ENCODE data around the gene SYNDIG1.

The SYNDIG1 gene

DNA sequence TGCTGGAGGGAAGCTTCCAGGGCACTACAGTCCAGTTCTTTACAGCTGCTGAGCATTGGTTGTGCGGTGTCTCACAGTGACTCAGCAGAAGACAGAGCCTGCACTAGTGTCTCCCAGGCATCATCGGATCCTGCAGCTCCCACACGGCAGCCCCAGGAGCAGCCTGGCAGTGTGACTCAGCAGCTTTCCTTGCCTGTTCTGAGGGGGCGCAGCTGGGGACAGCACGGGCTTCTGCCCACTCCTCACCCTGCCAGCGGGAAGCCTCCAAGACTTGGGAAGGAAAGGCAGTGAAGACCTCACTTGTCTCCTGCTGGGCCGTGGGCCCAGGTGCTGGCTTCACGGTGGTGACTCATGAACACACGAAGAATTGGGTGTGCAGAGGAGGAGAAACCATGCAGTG, 165.4 kb downstream of the SYNDIG1 start:
- DNase-seq (ENCODE audit: low spot score) = peak; percentile 96

GRCh38 chr20:24636626-24637025, 167.2 kb downstream of the SYNDIG1 start:
- DNase-seq (ENCODE audit: low spot score) = no peak

- no peak for DNase-seq (ENCODE audit: low spot score)
These were observed 167.7 kb downstream of the SYNDIG1 start for GRCh38 chr20:24637087-24637486.

DNA sequence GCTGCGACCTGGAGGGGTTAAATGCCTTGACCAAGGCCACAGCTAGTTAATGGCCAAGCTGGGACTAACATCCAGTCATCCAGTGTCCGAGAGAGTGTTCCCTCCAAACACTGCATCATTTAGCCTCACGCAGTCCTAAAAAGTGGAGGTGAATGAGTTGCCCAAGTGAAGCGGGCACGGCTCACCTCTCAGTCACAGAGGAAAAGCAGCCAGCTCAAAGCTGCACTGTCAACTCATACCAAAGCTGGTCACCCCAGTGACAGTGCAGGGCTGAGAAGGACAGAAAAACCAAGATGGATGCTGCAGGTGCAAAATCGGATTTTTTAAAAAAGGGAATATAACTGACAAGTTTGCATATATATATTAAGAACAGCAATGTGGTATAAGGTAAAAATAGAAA, 168.5 kb downstream of the SYNDIG1 start:
- DNase-seq (ENCODE audit: low spot score) = no peak

DNA sequence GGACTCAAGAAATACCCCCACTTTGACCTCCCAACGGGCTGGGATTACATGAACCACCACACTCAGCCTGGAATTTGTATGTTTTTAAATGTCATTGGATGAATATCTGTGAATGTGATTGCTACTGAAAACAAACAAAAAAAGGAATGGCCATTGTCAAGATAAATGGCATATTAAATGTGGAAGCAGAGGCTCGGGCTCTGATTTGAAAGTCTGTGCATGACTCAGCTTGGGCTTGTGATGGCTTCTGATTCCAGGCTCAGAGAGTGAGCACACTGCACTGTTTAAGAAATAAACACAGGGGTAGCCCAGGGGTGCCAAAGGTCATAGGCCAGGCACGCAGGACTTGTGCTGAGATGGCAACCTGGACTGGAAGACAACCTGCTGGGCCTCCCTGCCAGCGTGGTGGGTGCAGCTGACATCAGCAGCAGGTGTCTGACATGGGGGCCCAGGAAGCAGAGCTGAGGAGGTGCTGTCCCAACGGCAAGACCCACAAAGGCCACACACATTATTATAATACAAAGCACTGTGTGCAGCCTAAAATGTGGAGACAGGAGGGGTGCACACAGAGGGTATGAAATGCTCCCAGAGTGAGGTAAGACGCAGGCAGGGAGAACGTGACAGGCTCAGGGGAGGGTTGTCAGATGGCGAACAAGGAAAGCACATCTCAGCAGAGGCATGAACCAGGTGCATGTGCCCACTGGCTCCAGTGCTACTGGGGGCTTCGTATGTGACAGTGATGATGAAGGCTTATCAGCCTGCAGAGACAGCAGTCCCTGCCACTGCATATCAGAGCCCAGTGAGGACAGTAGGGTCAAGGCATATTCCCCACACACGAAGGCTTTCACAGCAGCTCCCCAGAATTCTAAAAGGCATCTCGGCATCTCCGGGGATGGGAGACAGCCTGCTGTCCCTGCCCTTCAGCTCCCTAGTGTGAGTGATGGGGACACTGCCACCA, 169.4 kb downstream of the SYNDIG1 start:
- DNase-seq (ENCODE audit: low spot score) = no peak

- no peak for DNase-seq (ENCODE audit: low spot score)
These were observed 170.8 kb downstream of the SYNDIG1 start for GRCh38 chr20:24640276-24640675.

GRCh38 chr20:24640686-24641085, 171.3 kb downstream of the SYNDIG1 start:
- DNase-seq (ENCODE audit: low spot score) = no peak

GRCh38 chr20:24643731-24644626, 174.6 kb downstream of the SYNDIG1 start:
- DNase-seq (ENCODE audit: low spot score) = no peak

DNA sequence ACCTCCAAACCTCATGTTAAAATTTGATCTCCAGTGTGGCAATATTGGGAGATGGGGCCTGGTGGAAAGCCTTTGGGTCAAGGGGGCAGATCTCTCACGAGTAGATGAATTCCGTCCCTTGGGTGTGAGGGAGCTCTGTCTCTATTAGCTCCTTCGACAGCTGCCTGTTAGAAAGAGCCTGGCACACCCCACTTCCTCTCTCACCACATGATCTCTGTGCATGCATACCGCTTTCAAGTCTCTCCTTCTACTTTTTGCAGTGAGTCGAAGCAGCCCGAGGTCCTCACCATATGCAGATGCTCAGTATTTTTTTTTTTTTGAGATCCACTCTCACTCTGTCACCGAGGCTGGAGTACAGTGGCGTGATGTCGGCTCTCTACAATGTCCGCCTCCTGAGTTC, 176.9 kb downstream of the SYNDIG1 start:
- DNase-seq (ENCODE audit: low spot score) = no peak

DNA sequence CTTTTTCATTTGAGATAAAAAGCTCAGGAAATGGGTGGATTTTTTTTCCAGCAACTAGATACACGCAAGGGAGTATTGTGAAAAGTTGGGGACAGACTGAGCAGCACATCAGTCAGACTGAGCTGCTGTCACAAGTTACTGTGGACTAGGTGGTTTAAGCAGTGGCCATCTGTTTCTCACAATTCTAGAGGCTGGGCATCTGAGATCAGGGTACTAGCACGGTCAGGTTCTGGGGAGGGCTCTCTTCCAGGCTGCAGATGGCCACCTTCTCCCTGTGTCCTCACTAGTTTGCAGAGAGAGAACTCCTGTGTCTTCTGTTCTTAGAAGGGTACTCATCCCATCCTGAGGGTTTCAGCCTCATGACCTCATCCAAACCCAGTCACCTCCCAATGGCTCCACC, 178.3 kb downstream of the SYNDIG1 start:
- DNase-seq (ENCODE audit: low spot score) = no peak

GRCh38 chr20:24648481-24648880, 179.1 kb downstream of the SYNDIG1 start:
- DNase-seq (ENCODE audit: low spot score) = peak; percentile 15

DNA sequence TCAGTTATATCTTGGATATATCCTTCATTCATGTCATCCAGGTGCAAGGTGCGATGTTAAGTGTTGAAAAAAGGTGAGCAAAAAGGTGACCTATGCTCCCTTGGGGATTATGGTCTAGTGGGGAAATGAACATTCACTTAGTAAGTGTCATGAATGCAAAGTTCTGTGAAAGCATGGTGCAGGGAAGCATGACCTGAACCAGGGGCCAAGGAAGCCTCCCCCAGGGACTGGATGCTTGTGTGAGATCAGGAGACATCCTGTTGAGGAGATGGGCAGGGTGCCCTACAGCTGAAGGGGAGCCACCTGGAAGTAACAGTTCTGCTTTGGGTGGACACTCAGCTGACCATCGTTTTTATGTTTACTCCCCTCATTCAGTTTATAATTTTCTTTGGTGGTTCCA, 179.5 kb downstream of the SYNDIG1 start:
- DNase-seq (ENCODE audit: low spot score) = no peak

DNA sequence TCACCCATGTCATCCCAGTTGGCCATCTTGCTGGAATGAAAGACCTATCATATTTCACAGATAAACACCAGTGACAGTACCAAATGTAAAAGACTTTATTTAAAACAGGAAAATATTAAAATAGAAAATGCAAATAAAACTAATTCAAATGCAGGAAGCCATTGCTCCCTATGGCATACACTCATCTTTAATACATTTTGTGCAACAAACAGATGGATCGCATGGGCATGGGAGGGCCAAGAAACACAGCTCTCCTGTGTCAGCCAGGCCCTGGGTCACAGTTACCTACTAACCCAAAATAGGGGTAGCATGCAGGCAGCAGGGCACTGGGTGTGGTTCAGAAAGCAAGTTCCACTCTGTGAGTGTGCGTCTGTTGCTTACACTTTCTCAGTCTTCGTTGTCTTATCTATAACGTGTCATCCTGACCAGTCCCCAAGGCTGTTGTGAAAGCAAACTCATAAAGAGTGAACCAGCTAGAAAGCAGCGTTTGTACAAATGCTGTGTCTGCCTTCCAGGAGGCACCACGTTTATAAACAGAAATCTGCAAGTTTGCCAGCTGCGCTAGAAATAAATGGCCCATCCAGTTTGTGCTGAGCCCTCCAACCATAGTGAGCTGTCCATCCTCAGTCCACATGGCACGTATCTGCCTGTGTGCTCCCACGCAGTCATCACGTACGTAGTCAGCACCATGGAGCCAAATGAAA, 180.5 kb downstream of the SYNDIG1 start:
- DNase-seq (ENCODE audit: low spot score) = peak; percentile 55

DNA sequence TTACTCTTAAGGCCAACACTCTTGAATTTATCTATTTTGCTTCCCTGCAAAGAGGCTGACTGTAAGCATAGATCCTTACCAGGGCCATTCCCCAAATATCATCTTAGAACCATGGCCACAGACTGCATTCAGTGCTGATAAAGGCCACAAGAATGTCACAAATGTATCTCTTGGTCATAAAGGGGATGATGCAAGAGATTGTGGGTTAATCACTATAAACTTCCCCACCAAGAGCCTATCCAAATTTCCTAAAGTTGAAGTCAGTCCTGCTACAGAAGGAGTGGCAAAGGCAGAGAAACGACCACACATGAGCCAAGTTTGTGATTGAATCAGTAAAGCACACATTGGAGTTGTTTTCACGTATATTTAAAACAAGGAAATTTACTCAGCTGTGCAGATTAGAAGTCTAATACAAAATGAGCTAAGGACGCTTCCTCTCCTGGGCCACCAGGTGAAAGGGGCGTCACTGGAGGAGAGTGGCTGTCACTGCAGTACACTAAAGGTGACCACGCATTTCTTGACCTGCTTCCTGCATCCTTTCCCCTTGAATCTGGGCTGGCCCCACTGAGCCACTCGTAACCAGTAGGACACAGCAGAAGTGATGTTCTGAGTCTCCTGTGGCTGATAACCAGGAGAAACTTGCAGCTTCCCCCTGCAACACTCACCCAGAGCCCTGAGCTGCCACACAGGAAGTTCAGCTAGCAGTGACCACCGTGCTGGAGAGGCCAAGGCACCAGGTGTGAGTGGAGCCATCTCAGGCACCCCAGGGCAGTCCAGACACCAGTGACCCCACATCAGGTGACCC, 181.9 kb downstream of the SYNDIG1 start:
- DNase-seq (ENCODE audit: low spot score) = peak; percentile 92

GRCh38 chr20:24651976-24652345, 182.5 kb downstream of the SYNDIG1 start:
- DNase-seq (ENCODE audit: low spot score) = no peak

- peak; percentile 52 for DNase-seq (ENCODE audit: low spot score)
These were observed 183.9 kb downstream of the SYNDIG1 start for GRCh38 chr20:24653306-24653705.

DNA sequence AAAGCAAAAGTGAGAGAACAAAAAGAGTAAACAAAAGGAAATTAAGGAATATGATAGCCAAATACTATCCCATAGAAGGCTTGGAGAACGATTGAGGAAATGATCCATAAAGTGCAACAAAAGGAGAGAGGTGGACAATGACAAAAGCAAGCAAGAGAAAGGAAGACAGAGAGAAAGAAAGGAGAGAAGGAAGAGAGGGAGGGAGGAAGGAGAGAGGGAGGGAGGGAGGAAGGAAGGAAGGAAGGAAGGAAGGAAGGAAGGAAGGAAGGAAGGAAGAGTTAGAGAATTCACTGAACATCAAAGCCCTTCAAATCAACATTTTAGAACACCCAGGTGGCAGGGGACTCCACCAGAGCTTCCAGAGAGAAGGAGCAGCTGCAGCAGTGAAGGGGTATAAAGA, 185.0 kb downstream of the SYNDIG1 start:
- DNase-seq (ENCODE audit: low spot score) = no peak

- no peak for DNase-seq (ENCODE audit: low spot score)
These were observed 187.0 kb downstream of the SYNDIG1 start for GRCh38 chr20:24656391-24656790.

- DNase-seq (ENCODE audit: low spot score) = no peak
These were observed 187.8 kb downstream of the SYNDIG1 start for GRCh38 chr20:24657196-24657595.

GRCh38 chr20:24657878-24658620, 188.6 kb downstream of the SYNDIG1 start:
- DNase-seq (ENCODE audit: low spot score) = no peak
